Colonic mucosa (tissue), 4 donors: ENCODE measurements around the gene WARS2. TPM values are rescaled to one million over a fixed set of nuclear protein-coding genes. Genes with fewer than 3 reads are reported as not detected.

Source experiments
- DNase-seq: peaks from one replicate; pipeline ENCODE4 v3.0.0-alpha.2; 2020
- H3K27ac ChIP-seq: fragments of 200-600 bp; one replicate; pipeline ENCODE4 v1.8.0; 2021
- H3K27me3 ChIP-seq: fragments of 200-600 bp; one replicate; pipeline ENCODE4 v1.8.0; 2021
- H3K36me3 ChIP-seq: fragments of 200-600 bp; one replicate; pipeline ENCODE4 v1.8.0; 2021
- H3K4me1 ChIP-seq: fragments of 200-600 bp; one replicate; pipeline ENCODE4 v1.8.0; 2021; ENCODE audit warnings: mild to moderate bottlenecking
- H3K4me3 ChIP-seq: fragments of 200-600 bp; one replicate; pipeline ENCODE4 v1.8.0; 2021
- H3K9ac ChIP-seq, 2 donors: one replicate each; pipeline ENCODE4 v1.7.0; 2013; ENCODE audit warnings: control low read depth in 2 of 2, low read depth in 2 of 2, low read length in 2 of 2
- H3K9me3 ChIP-seq: fragments of 200-600 bp; one replicate; pipeline ENCODE4 v1.8.0; 2021
- intact Hi-C: fragments of 100-400 bp; cut with DNase I; formaldehyde crosslinking; loops from one replicate; pipeline ENCODE4 v1.14.1; 2022
- total RNA-seq, 2 donors: library from RNA; stranded (reverse); fragmentation: NEBNext Ultra II Directional in 1 of 2; extraction: Animal tissue kit (Norgen Biotek cat#: 25700) in 1 of 2; gene quantifications; one replicate each; pipeline ENCODE4 v1.2.1, GENCODE V29; 2021
- TF ChIP-seq, protein P1 (sequence below): fragments of 200-600 bp; IDR thresholded peaks from one replicate; pipeline ENCODE4 v1.8.0; 2022; ENCODE audit warnings: antibody characterized with exemption, mild to moderate bottlenecking
- donor health status: healthy.
- donor health status: DM: no; HTN: no; CAD: no.
- donor health status: DM: no; HTN: no; CAD: no.

WARS2 gene
- total RNA-seq, 2 donors from 2014 or later: 18.1 to 18.2 TPM

DNA sequence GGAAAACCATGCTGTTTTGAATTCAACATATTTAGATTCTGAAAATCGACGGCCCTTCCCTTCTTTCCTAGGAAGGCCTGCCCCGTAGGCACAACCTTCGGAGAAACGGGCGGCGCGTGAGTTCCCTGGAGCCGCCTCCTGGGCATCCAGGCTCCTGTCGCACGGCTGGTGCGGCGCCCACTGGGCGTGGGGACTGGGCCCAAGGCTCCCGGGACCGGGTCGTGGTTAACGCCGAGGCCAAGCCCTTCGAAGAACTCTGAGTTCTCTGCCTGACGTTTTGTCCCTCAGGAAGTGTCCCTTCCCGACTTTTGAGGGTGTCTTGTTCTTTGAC lies 133.1 kb downstream of the WARS2 start:
- intact Hi-C loops: loop anchor here (5.0 kb wide), 1 partner anchor 855 kb away; no protein-coding TSS in a partner anchor

DNA sequence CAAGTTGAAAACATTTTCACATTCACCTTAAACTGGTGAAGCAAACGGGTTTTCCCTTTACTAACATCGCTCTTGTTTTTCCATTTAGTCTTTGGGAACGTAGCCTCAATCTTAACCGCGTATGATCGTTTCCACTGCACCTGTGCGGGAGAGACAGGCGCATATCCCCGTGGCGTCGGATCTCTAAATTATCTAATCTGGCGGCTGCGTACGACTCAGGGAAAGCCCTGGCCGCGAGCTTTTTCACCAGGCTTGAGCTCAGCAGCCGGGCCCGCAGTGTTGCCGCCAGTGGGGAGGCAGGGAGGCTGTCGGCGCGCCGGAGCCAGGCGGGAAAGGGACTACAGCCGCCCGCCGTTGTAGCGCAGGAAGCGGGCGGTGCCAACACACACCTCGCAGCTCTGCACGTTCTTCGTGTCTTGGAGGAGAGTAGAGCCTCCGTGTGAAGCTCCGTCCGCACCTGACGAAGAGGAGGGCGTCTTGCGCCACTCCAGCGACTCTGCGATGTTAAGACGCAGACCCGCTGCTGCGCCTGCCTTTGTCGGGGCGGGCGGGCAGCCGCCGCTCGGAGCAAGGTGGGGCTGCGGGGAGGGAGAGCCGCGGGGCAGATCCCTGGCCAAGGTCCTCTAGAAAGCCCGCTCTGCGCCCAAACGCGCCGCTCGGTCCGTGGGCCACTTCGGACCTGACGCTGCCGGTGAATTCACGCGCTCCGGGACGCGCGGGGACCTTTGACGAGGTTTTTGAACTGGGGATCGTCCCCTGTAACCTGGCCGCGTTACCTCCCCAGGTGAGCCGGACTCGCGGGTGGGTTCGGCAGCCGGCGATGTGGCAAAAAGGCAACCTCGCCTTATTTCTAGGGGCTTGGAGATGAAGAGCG lies 133.8 kb downstream of the WARS2 start:
- peaks cover 53% of the 10 kb centered on the region for H3K27me3 ChIP-seq
- DNase-seq: no peak
- no peaks in the 10 kb centered on the region for H3K36me3 ChIP-seq
- TF ChIP-seq, protein P1, sequence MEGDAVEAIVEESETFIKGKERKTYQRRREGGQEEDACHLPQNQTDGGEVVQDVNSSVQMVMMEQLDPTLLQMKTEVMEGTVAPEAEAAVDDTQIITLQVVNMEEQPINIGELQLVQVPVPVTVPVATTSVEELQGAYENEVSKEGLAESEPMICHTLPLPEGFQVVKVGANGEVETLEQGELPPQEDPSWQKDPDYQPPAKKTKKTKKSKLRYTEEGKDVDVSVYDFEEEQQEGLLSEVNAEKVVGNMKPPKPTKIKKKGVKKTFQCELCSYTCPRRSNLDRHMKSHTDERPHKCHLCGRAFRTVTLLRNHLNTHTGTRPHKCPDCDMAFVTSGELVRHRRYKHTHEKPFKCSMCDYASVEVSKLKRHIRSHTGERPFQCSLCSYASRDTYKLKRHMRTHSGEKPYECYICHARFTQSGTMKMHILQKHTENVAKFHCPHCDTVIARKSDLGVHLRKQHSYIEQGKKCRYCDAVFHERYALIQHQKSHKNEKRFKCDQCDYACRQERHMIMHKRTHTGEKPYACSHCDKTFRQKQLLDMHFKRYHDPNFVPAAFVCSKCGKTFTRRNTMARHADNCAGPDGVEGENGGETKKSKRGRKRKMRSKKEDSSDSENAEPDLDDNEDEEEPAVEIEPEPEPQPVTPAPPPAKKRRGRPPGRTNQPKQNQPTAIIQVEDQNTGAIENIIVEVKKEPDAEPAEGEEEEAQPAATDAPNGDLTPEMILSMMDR: no peak
- H3K9me3 ChIP-seq: no peaks in the 10 kb centered on the region
- H3K9ac ChIP-seq: no peak overlapping the region
- H3K4me1 ChIP-seq: no peaks in the 10 kb centered on the region
- no peak overlapping the region for H3K27ac ChIP-seq
- intact Hi-C loops: loop anchor here (5.0 kb wide), 1 partner anchor 854 kb away; no protein-coding TSS in a partner anchor
- H3K4me3 ChIP-seq: no peak overlapping the region

More for the DNA sequence above, 133.1 kb downstream of the WARS2 start:
- H3K9ac ChIP-seq: no peak overlapping the region
- H3K4me1 ChIP-seq: no peaks in the 10 kb centered on the region
- TF ChIP-seq, protein P1: no peak
- H3K36me3 ChIP-seq: no peaks in the 10 kb centered on the region
- H3K27ac ChIP-seq: no peak overlapping the region
- H3K27me3 ChIP-seq: peaks cover 52% of the 10 kb centered on the region
- DNase-seq: no peak
- H3K4me3 ChIP-seq: no peak overlapping the region
- H3K9me3 ChIP-seq: no peaks in the 10 kb centered on the region

DNA sequence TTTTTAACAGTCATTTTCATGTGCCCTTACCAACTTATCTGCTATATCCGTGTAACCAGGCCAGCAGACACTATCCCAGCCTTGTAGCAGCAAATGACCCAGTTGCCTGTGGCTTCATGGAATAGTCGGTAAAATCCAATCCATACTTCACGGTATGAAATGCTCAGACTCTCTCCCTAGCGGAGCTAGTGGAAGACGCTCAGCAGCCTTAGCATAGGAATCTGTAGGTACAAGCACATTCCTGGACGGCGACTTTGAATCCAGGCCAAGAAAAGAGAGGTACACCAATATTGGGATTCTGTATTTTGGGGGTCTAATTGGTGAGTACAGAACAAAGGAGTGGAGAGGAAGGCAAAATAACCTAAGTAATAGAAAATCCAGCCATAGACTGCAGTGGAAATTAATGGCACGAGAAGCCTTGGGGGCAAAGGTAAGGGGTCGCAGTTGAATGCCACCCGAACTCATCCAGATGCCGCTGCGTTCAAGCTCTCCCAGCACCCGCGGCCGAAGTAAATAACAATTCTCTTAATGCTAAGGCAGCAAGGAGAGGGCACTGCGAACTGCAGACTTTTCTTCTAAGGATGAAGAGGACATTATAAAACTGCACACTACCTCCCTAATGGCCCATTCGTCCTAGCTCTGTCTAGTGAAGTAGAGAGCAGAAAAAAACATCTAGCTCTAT lies 134.6 kb downstream of the WARS2 start:
- no peak for DNase-seq
- Histone ChIP-seq H3K36me3 (no peaks in the 10 kb centered on the region), H3K9me3 (no peaks in the 10 kb centered on the region), H3K9ac (no peak overlapping the region), H3K4me1 (peaks cover 5% of the 10 kb centered on the region), H3K4me3 (no peak overlapping the region), H3K27me3 (peaks cover 60% of the 10 kb centered on the region), H3K27ac (no peak overlapping the region)
- TF ChIP-seq, protein P1: no peak
- intact Hi-C loops: loop anchor here (5.0 kb wide), 1 partner anchor 854 kb away; no protein-coding TSS in a partner anchor

DNA sequence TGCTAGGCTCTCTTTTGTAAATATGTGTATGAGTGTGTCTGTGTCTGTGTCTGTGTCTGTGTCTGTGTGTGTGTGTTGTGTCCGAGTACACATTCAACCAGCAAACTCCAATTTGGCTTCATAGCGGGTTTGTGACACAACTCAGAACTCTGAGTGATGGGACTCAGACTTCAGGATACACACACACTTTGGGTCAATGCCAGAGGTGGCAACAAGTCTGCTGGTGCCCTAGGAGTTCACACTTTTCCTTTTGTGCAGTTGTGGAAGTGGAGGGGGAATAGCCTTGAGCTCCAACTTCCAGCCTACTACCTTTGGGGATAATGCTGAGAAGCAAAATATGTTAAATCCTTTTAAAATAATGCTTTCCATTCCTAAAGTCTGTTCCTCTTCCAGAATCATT lies 135.7 kb downstream of the WARS2 start:
- intact Hi-C loops: loop anchor here (5.0 kb wide), 1 partner anchor 852 kb away; no protein-coding TSS in a partner anchor
- no peak for DNase-seq

DNA sequence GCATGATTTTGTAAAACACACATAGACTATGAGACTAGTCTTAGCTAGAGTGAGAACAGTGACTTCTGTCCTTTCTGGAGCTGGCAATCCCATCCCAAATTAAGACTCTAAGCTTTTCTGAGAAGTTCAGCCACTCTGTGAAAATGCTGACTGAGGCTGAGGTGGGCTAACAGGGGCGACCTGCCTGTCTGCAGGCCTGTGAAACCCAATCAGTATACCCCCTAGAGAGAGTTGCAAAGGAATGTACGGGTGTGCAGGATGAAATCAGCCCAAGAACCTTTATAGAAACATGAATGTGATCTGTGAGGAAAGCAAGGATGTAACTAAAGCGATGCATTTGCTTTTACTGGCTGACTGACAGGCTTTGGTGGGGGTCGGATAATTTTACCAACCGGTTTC lies 136.3 kb downstream of the WARS2 start:
- intact Hi-C loops: no loop called here
- no peak overlapping the region for H3K4me3 ChIP-seq
- peaks cover 6% of the 10 kb centered on the region for H3K4me1 ChIP-seq
- peaks cover 78% of the 10 kb centered on the region for H3K27me3 ChIP-seq
- no peaks in the 10 kb centered on the region for H3K36me3 ChIP-seq
- no peak overlapping the region for H3K9ac ChIP-seq
- H3K9me3 ChIP-seq: no peaks in the 10 kb centered on the region
- no peak overlapping the region for H3K27ac ChIP-seq
- TF ChIP-seq, protein P1: no peak
- no peak for DNase-seq

More for the DNA sequence above, 135.7 kb downstream of the WARS2 start:
- Histone ChIP-seq H3K4me3 (no peak overlapping the region), H3K9ac (no peak overlapping the region), H3K36me3 (no peaks in the 10 kb centered on the region), H3K27ac (no peak overlapping the region), H3K4me1 (peaks cover 6% of the 10 kb centered on the region), H3K9me3 (no peaks in the 10 kb centered on the region), H3K27me3 (peaks cover 71% of the 10 kb centered on the region)
- TF ChIP-seq, protein P1: no peak
